Trophoblast cell (in vitro differentiated cells and primary cell): ENCODE measurements around the gene ZBTB8A.
"Not testable (repeated sequence)": the region's sequence is repeated elsewhere in the genome, so short reads cannot be mapped to it uniquely, and the experiment has no call there.

ENCODE experiments used
- DNase-seq, 2 donors: peaks; one replicate each; pipeline ENCODE4 v3.0.0-alpha.2; 2016
- H2AFZ ChIP-seq: 2 replicates; pipeline ENCODE4 v1.6.1; 2013; ENCODE audit warnings: low read length, moderate library complexity, mild to moderate bottlenecking; ENCODE audit not compliant: insufficient read depth, poor library complexity
- H2AK5ac ChIP-seq: 2 replicates; pipeline ENCODE4 v1.6.1; 2013; ENCODE audit warnings: mild to moderate bottlenecking, low read length
- H2BK120ac ChIP-seq: 2 replicates; pipeline ENCODE4 v1.6.1; 2013; ENCODE audit warnings: low read length, mild to moderate bottlenecking, moderate library complexity; ENCODE audit not compliant: insufficient read depth, poor library complexity
- H2BK12ac ChIP-seq: 2 replicates; pipeline ENCODE4 v1.6.1; 2013; ENCODE audit warnings: mild to moderate bottlenecking, low read length, moderate library complexity
- H2BK5ac ChIP-seq: 2 replicates; pipeline ENCODE4 v1.6.1; 2013; ENCODE audit warnings: low read length, low read depth, moderate library complexity, mild to moderate bottlenecking; ENCODE audit not compliant: poor library complexity
- H3K14ac ChIP-seq: 2 replicates; pipeline ENCODE4 v1.6.1; 2013; ENCODE audit warnings: mild to moderate bottlenecking, low read length
- H3K18ac ChIP-seq: 2 replicates; pipeline ENCODE4 v1.6.1; 2013; ENCODE audit warnings: mild to moderate bottlenecking, low read length
- H3K23ac ChIP-seq: 2 replicates; pipeline ENCODE4 v1.6.1; 2013; ENCODE audit warnings: low read length
- H3K27ac ChIP-seq: 2 replicates; pipeline ENCODE4 v1.5.1; 2013; ENCODE audit warnings: low read depth, mild to moderate bottlenecking, inconsistent platforms, low read length, moderate library complexity
- H3K27me3 ChIP-seq: 2 replicates; pipeline ENCODE4 v1.6.1; 2013; ENCODE audit warnings: inconsistent platforms, mild to moderate bottlenecking, low read length, moderate library complexity; ENCODE audit not compliant: insufficient read depth
- H3K36me3 ChIP-seq, 2 experiments: 1 replicate in 1 of 2; 2 replicates in 1 of 2; pipeline ENCODE4 v1.6.1; 2013; ENCODE audit warnings: low read length in 2 of 2, mild to moderate bottlenecking in 2 of 2, moderate library complexity in 1 of 2; ENCODE audit not compliant: insufficient read depth in 2 of 2, control insufficient read depth in 1 of 2
- H3K4ac ChIP-seq: 2 replicates; pipeline ENCODE4 v1.6.1; 2013; ENCODE audit warnings: low read depth, mild to moderate bottlenecking, low read length, moderate library complexity
- H3K4me1 ChIP-seq, 2 experiments: 1 replicate in 1 of 2; 2 replicates in 1 of 2; pipeline ENCODE4 v1.6.1; 2013; ENCODE audit warnings: low read length in 2 of 2, mild to moderate bottlenecking in 2 of 2, moderate library complexity in 1 of 2; ENCODE audit not compliant: insufficient read depth in 2 of 2, control insufficient read depth in 1 of 2
- H3K4me2 ChIP-seq: 2 replicates; pipeline ENCODE4 v1.6.1; 2013; ENCODE audit warnings: inconsistent platforms, mild to moderate bottlenecking, low read length, moderate library complexity
- H3K4me3 ChIP-seq: 2 replicates; pipeline ENCODE4 v1.5.1; 2013; ENCODE audit warnings: mild to moderate bottlenecking, low read depth, low read length, inconsistent platforms
- H3K79me1 ChIP-seq: one replicate; pipeline ENCODE4 v1.6.1; 2013; ENCODE audit warnings: low read length
- H3K79me2 ChIP-seq: 2 replicates; pipeline ENCODE4 v1.6.1; 2013; ENCODE audit warnings: low read length, mild to moderate bottlenecking; ENCODE audit not compliant: control insufficient read depth, insufficient read depth, poor library complexity
- H3K9ac ChIP-seq: 2 replicates; pipeline ENCODE4 v1.6.1; 2013; ENCODE audit warnings: mild to moderate bottlenecking, low read length
- H3K9me3 ChIP-seq: 2 replicates; pipeline ENCODE4 v1.6.1; 2013; ENCODE audit warnings: low read depth, mild to moderate bottlenecking, control low read depth, inconsistent platforms, low read length; ENCODE audit not compliant: insufficient read depth
- H4K12ac ChIP-seq: 2 replicates; pipeline ENCODE4 v1.6.1; 2013; ENCODE audit warnings: low read depth, mild to moderate bottlenecking, low read length, moderate library complexity
- H4K8ac ChIP-seq: 2 replicates; pipeline ENCODE4 v1.6.1; 2013; ENCODE audit warnings: low read depth, mild to moderate bottlenecking, low read length, moderate library complexity
- H4K91ac ChIP-seq: one replicate; pipeline ENCODE4 v1.6.1; 2013; ENCODE audit warnings: low read depth, mild to moderate bottlenecking, low read length, moderate library complexity
- WGBS: extraction: QIAGEN DNeasy Blood & Tissue Kit; methylation state at CpG from one replicate; pipeline ENCODE4 v1.1.7; 2013; ENCODE audit warnings: missing lambda C conversion rate; ENCODE audit not compliant: insufficient read length, insufficient coverage; ENCODE audit errors: extremely low coverage; 5-methylcytosine and 5-hydroxymethylcytosine counted together

The ZBTB8A gene

DNA sequence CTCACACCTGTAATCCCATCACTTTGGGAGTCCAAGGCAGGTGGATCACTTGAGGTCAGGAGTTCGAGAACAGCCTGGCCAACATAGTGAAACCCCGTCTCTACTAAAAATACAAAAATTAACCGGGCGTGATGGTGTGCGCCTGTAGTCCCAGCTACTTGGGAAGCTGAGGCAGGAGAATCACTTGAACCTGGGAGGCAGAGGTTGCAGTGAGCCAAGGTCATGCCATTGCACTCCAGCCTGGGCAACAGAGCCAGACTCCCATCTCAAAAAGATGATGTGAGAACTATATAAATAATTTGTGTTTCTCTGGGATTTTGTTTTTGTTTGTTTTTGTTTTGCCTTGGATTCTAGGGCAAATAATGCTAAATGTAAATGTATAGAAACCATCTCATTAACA is 17.8 kb downstream of the ZBTB8A start:
- H3K79me1 ChIP-seq, H2BK12ac ChIP-seq, H3K4me2 ChIP-seq, H2AK5ac ChIP-seq, H3K23ac ChIP-seq, H3K9ac ChIP-seq, H3K4ac ChIP-seq, H2BK5ac ChIP-seq, H3K27me3 ChIP-seq, H3K18ac ChIP-seq, H3K79me2 ChIP-seq, H3K4me1 ChIP-seq, H3K4me3 ChIP-seq, H4K91ac ChIP-seq, H2AFZ ChIP-seq, H4K12ac ChIP-seq, H4K8ac ChIP-seq, H3K27ac ChIP-seq, H3K9me3 ChIP-seq, H2BK120ac ChIP-seq, H3K14ac ChIP-seq, DNase-seq: not testable (repeated sequence)
- peaks cover 7 to 13% of the 10 kb centered on the region in 2 experiments for H3K36me3 ChIP-seq
- WGBS = no CpG with 5 or more reads among the region's 5 CpGs

DNA sequence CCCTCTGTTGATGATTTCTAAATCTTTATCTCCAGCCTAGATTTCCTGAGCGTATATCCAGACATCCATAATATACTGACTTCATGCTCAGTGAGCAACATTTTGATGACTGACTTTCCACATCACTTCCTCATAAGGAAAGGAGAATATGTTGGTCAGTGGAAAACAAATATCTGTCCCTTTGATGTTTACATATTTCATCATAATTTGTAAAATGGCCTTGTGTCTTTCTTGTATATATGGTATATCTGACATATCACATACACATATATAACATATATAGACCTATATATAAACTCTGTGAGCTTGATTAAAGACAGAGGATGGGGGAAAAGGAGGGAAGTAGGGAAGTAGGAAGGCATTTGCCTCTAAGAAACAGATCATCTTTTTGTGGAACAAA is 18.6 kb downstream of the ZBTB8A start:
- H3K4me2 ChIP-seq = no peak overlapping the region
- WGBS = no CpG with 5 or more reads among the region's 1 CpG
- DNase-seq = no peak

DNA sequence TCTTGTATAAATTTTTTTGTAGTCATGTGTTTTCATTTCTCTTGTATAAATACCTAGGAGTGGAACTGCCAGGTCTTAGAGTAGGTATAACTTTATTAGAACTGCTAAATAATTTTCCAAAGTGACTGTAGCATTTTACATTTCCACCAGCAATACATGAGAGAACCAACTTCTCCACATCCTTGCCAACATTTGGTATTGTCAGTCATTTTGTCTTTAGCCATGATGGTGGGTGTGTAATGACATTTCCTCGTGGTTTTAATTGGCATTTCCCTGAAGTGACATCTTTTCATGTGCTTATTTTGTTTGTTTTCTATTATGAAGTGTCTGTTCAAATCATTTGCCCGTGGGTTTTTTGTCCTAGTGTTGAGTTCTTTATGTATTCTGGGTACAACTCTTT is 29.7 kb downstream of the ZBTB8A start:
- no peak overlapping the region for H3K18ac ChIP-seq
- H2AFZ ChIP-seq = no peak overlapping the region
- H3K9ac ChIP-seq = no peak overlapping the region
- peaks cover 0 to 3% of the 10 kb centered on the region in 2 experiments for H3K36me3 ChIP-seq
- no peak overlapping the region for H2BK12ac ChIP-seq
- H3K27ac ChIP-seq = no peak overlapping the region
- H3K27me3 ChIP-seq = no peaks in the 10 kb centered on the region
- H4K12ac ChIP-seq = no peak overlapping the region
- H3K4me2 ChIP-seq = no peak overlapping the region
- no peak overlapping the region for H4K91ac ChIP-seq
- no peak overlapping the region for H2BK120ac ChIP-seq
- H2AK5ac ChIP-seq = no peak overlapping the region
- H3K79me1 ChIP-seq = no peaks in the 10 kb centered on the region
- no peak overlapping the region for H3K4me3 ChIP-seq
- no peaks in the 10 kb centered on the region for H3K9me3 ChIP-seq
- no peaks in the 10 kb centered on the region for H3K79me2 ChIP-seq
- H3K4me1 ChIP-seq = no peaks in the 10 kb centered on the region
- H3K14ac ChIP-seq = no peak overlapping the region
- WGBS = no CpG with 5 or more reads among the region's 2 CpGs
- no peak for DNase-seq
- H3K4ac ChIP-seq = no peak overlapping the region
- H4K8ac ChIP-seq = no peak overlapping the region
- H2BK5ac ChIP-seq = no peak overlapping the region
- H3K23ac ChIP-seq = no peak overlapping the region

More for the DNA sequence above, 18.6 kb downstream of the ZBTB8A start:
- Histone ChIP-seq H4K91ac (no peak overlapping the region), H3K4ac (no peak overlapping the region), H3K4me3 (no peak overlapping the region), H3K18ac (no peak overlapping the region), H3K79me1 (no peaks in the 10 kb centered on the region), H2BK5ac (no peak overlapping the region), H4K8ac (no peak overlapping the region), H3K27me3 (no peaks in the 10 kb centered on the region), H3K79me2 (no peaks in the 10 kb centered on the region), H3K36me3 (peaks cover 7 to 13% of the 10 kb centered on the region in 2 experiments), H3K27ac (no peak overlapping the region), H3K4me1 (no peaks in the 10 kb centered on the region), H2AK5ac (no peak overlapping the region), H4K12ac (no peak overlapping the region), H2BK12ac (no peak overlapping the region), H3K14ac (no peak overlapping the region), H3K23ac (no peak overlapping the region), H3K9me3 (peaks cover 1% of the 10 kb centered on the region), H3K9ac (no peak overlapping the region), H2AFZ (no peak overlapping the region), H2BK120ac (no peak overlapping the region)

DNA sequence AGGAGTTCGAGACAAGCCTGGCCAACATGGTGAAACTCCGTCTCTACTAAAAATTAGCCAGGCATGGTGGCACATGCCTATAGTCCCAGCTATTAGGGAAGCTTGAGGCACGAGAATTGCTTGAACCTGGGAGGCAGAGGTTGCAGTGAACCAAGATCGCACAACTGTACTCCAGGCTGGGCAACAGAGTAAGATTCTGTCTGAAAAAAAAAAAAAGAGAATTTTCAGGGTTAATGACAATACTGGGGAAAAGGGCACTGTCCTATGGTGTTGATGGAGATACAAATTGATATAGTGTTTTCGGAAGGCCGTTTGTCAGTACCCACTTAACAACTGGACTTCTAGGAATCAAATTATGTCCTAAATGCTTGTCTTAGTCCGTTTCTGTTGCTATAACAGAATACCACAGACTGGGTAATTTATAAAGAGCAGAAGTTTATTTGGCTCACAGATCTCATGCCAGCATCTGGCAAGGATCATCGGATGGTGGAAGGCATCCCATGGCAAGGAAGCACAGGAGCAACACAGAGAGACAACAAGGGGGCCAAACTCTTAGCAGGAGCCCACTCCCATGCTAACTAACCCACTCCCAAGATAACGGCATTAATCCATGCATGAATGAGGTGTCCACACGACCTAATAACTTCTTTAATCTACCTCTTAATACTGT is 41.3 kb downstream of the ZBTB8A start:
- Histone ChIP-seq H2AK5ac (no peak overlapping the region), H3K79me2 (no peaks in the 10 kb centered on the region), H3K9ac (no peak overlapping the region), H3K79me1 (no peaks in the 10 kb centered on the region), H2AFZ (no peak overlapping the region), H3K14ac (no peak overlapping the region), H3K9me3 (no peaks in the 10 kb centered on the region), H2BK5ac (no peak overlapping the region), H3K4me2 (no peak overlapping the region), H3K23ac (no peak overlapping the region), H4K8ac (no peak overlapping the region), H3K4ac (no peak overlapping the region), H3K18ac (no peak overlapping the region), H4K12ac (no peak overlapping the region), H3K36me3 (no peaks in the 10 kb centered on the region), H4K91ac (no peak overlapping the region), H2BK12ac (no peak overlapping the region), H2BK120ac (no peak overlapping the region), H3K27ac (no peak overlapping the region), H3K4me3 (no peak overlapping the region), H3K4me1 (no peaks in the 10 kb centered on the region), H3K27me3 (no peaks in the 10 kb centered on the region)
- WGBS = no CpG with 5 or more reads among the region's 10 CpGs
- DNase-seq = no peak
